K562 (cell line): Measurements from ENCODE around the gene NR1H2. TPM values are rescaled to one million over a fixed set of nuclear protein-coding genes. Genes with fewer than 3 reads are reported as not detected.

Experiments
- CREBBP ChIP-seq: IDR thresholded peaks from one replicate; pipeline ENCODE4 v1.6.1; 2012; ENCODE audit warnings: low read depth, mild to moderate bottlenecking, control low read depth, inconsistent platforms, low read length
- FOS ChIP-seq: IDR thresholded peaks from 3 replicates; pipeline ENCODE4 v1.6.1; 2011; ENCODE audit not compliant: insufficient read length; ENCODE audit errors: extremely low read depth
- GTF2E2 ChIP-seq: fragments of 200-800 bp; sonication (Bioruptor generic); IDR thresholded peaks from 2 replicates; pipeline ENCODE4 v1.6.1; 2016; ENCODE audit warnings: missing genetic modification characterization, missing compliant biosample characterization
- HDGF ChIP-seq: fragments of 450-650 bp; IDR thresholded peaks from 2 replicates; pipeline ENCODE4 v1.6.1; 2016
- HMGXB4 ChIP-seq: sonication (generic); formaldehyde crosslinking; IDR thresholded peaks from 2 replicates; pipeline ENCODE4 v1.8.1; 2023; ENCODE audit warnings: mild to moderate bottlenecking, missing genetic modification reagents
- MIER1 ChIP-seq: fragments of 450-650 bp; IDR thresholded peaks from 2 replicates; pipeline ENCODE4 v1.6.1; 2016; ENCODE audit warnings: antibody characterized with exemption, mild to moderate bottlenecking, low read depth
- PREB ChIP-seq: sonication (generic); formaldehyde crosslinking; IDR thresholded peaks from 2 replicates; pipeline ENCODE4 v1.8.1; 2023; ENCODE audit warnings: mild to moderate bottlenecking, missing genetic modification reagents
- PTRF ChIP-seq: fragments of 450-650 bp; IDR thresholded peaks from 2 replicates; pipeline ENCODE4 v1.6.1; 2016; ENCODE audit warnings: mild to moderate bottlenecking, missing genetic modification characterization, missing compliant biosample characterization
- RBM22 ChIP-seq: fragments of 200-400 bp; formaldehyde crosslinking; IDR thresholded peaks from 2 replicates; pipeline ENCODE4 v1.6.1; 2018; ENCODE audit warnings: low read length, low read depth; ENCODE audit not compliant: poor library complexity, severe bottlenecking
- SAFB2 ChIP-seq: fragments of 200-400 bp; formaldehyde crosslinking; IDR thresholded peaks from 2 replicates; pipeline ENCODE4 v1.6.1; 2018; ENCODE audit warnings: borderline replicate concordance, low read length, low read depth, moderate library complexity; ENCODE audit not compliant: severe bottlenecking
- SMARCA4 ChIP-seq: fragments of 450-650 bp; IDR thresholded peaks from 2 replicates; pipeline ENCODE4 v1.6.1; 2016
- SNRNP70 ChIP-seq: fragments of 200-400 bp; formaldehyde crosslinking; optimal IDR thresholded peaks from 2 replicates; pipeline ENCODE3; 2017; ENCODE audit warnings: low read depth, low read length
- TCF7L2 ChIP-seq: fragments of 150-350 bp; IDR thresholded peaks from 2 replicates; pipeline ENCODE4 v1.6.1; 2016; ENCODE audit warnings: low read depth, mild to moderate bottlenecking, low read length, moderate library complexity
- ZFP1 ChIP-seq: fragments of 450-650 bp; formaldehyde crosslinking; IDR thresholded peaks from 2 replicates; pipeline ENCODE4 v1.4.0; 2020; ENCODE audit warnings: mild to moderate bottlenecking, mixed read lengths
- ZNF124 ChIP-seq: sonication (generic); formaldehyde crosslinking; IDR thresholded peaks from 2 replicates; pipeline ENCODE4 v1.8.1; 2022; ENCODE audit warnings: missing genetic modification reagents
- ZNF398 ChIP-seq: fragments of 250-450 bp; sonication (Bioruptor Pico); IDR thresholded peaks from 2 replicates; pipeline ENCODE4 v1.8.0; 2021; ENCODE audit warnings: moderate library complexity, mild to moderate bottlenecking, inconsistent platforms
- ZNF41 ChIP-seq: fragments of 250-450 bp; sonication (Bioruptor Pico); conservative IDR thresholded peaks from 2 replicates; pipeline ENCODE4 v1.4.0; 2020; ENCODE audit warnings: mild to moderate bottlenecking
- ZNF518B ChIP-seq: fragments of 250-450 bp; sonication (Bioruptor Pico); IDR thresholded peaks from 2 replicates; pipeline ENCODE4 v1.5.0; 2021; ENCODE audit warnings: mild to moderate bottlenecking, moderate library complexity
- polyA plus RNA-seq, 8 experiments: library from polyadenylated mRNA; depleted of rRNA in 4 of 8; stranded (reverse) in 5 of 8; unstranded in 3 of 8; fragments of >200 nt; fragmentation: Nextera tagmentation in 2 of 8; fragmentation: Illumina TruSeq in 1 of 8; extraction: Ambion mirVana in 2 of 8; extraction: Trizol in 1 of 8; gene quantifications; 2 replicates each; pipeline versions ENCODE4 v1.2.1 to v1.2.3, GENCODE V29; 2011 to 2014; ENCODE audit warnings: inconsistent platforms in 1 of 8, missing spikeins in 1 of 8
- total RNA-seq, 7 experiments: library from RNA; depleted of rRNA in 6 of 7; stranded (reverse); fragments of >200 nt in 6 of 7; fragmentation: Illumina TruSeq in 2 of 7; extraction: Trizol in 2 of 7; gene quantifications; 2 replicates each; pipeline versions ENCODE4 v1.2.1 to v1.2.3, GENCODE V29; 2011 to 2021; ENCODE audit warnings: low replicate concordance in 1 of 7

NR1H2 gene
- total and polyA plus RNA-seq, 9 of the 15 experiments (the other 6 are each of a cell fraction or from before 2014, with no cell fraction given): 0.11 to 73.8 (median 24.0) TPM

- no peak for TF ChIP-seq ZNF124
- TF ChIP-seq GTF2E2 (tag): no peak
- TF ChIP-seq SAFB2: no peak
- no peak for TF ChIP-seq TCF7L2
- TF ChIP-seq MIER1: no peak
- no peak for TF ChIP-seq CREBBP
- TF ChIP-seq ZFP1: no peak
- TF ChIP-seq ZNF398 (CRISPR knock-in tag): no peak
- peak; percentile 73 for TF ChIP-seq FOS
- TF ChIP-seq ZNF41 (CRISPR knock-in tag): no peak
- no peak for TF ChIP-seq HMGXB4 (CRISPR knock-in tag)
- no peak for TF ChIP-seq SMARCA4
- TF ChIP-seq PTRF (tag): no peak
- TF ChIP-seq RBM22: no peak
- TF ChIP-seq SNRNP70: no peak
- no peak for TF ChIP-seq PREB (CRISPR knock-in tag)
- peak; percentile 76; the same call in 1 of the 2 replicates for TF ChIP-seq HDGF
- no peak for TF ChIP-seq ZNF518B (CRISPR knock-in tag)
These were observed 55.3 kb downstream of the NR1H2 start (continued) for GRCh38 chr19:50431343-50432220.
